Measurements from ENCODE around the gene MARCO.

Gene MARCO

GRCh38 chr2:118932949-118933348, 9.0 kb upstream of the MARCO start:
- H3K27ac ChIP-seq: no peak overlapping the region
- H3K27me3 ChIP-seq (ENCODE audit: insufficient read depth, low read depth): no peaks in the 10 kb centered on the region
- TF ChIP-seq, protein P1, sequence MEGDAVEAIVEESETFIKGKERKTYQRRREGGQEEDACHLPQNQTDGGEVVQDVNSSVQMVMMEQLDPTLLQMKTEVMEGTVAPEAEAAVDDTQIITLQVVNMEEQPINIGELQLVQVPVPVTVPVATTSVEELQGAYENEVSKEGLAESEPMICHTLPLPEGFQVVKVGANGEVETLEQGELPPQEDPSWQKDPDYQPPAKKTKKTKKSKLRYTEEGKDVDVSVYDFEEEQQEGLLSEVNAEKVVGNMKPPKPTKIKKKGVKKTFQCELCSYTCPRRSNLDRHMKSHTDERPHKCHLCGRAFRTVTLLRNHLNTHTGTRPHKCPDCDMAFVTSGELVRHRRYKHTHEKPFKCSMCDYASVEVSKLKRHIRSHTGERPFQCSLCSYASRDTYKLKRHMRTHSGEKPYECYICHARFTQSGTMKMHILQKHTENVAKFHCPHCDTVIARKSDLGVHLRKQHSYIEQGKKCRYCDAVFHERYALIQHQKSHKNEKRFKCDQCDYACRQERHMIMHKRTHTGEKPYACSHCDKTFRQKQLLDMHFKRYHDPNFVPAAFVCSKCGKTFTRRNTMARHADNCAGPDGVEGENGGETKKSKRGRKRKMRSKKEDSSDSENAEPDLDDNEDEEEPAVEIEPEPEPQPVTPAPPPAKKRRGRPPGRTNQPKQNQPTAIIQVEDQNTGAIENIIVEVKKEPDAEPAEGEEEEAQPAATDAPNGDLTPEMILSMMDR (conservative IDR thresholded peaks at IDR 0.05; ENCODE audit: low read depth, low read length): no peak

DNA sequence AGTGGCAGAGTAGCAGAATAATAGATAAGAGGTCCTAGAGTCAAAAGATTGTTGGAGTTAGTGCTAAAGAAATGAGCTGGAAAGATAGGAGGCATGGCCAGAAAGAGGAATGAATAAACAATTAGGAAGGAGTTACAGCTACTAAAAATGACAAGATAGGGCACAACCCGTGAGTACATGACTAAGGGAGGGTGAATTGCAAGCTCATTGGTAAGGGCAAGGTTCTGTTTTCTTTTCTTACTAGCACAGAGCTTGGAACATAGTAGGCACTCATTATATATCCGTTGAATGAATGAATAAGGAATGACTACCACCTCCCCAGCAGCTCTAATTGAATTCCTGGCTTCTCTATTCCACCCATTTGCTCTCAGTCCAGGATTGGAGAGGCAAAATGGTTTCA, 5.7 kb upstream of the MARCO start:
- H3K4me2 ChIP-seq: no peak overlapping the region
- H4K20me1 ChIP-seq (ENCODE audit: insufficient read depth): no peaks in the 10 kb centered on the region
- H3K36me3 ChIP-seq (ENCODE audit: insufficient read depth): no peaks in the 10 kb centered on the region
- no peaks in the 10 kb centered on the region for H3K4me1 ChIP-seq (ENCODE audit: low read depth, poor library complexity, severe bottlenecking)
- H3K9ac ChIP-seq: no peak overlapping the region
- no peak overlapping the region for H3K27ac ChIP-seq
- no peaks in the 10 kb centered on the region for H3K27me3 ChIP-seq (ENCODE audit: insufficient read depth, low read depth)
- H3K79me2 ChIP-seq (ENCODE audit: insufficient read depth, low read depth): no peaks in the 10 kb centered on the region
- TF ChIP-seq, protein P1 (conservative IDR thresholded peaks at IDR 0.05; ENCODE audit: low read depth, low read length): no peak
- H3K4me3 ChIP-seq (IDR thresholded peaks at IDR 0.05; ENCODE audit: insufficient read depth, low read depth, low read length): no peak overlapping the region
- no peak overlapping the region for H2AFZ ChIP-seq (ENCODE audit: low read depth)

More at GRCh38 chr2:118932949-118933348, 9.0 kb upstream of the MARCO start:
- Histone ChIP-seq H3K36me3 (ENCODE audit: insufficient read depth) (no peaks in the 10 kb centered on the region), H3K4me1 (ENCODE audit: low read depth, poor library complexity, severe bottlenecking) (no peaks in the 10 kb centered on the region), H2AFZ (ENCODE audit: low read depth) (no peak overlapping the region), H3K4me3 (IDR thresholded peaks at IDR 0.05; ENCODE audit: insufficient read depth, low read depth, low read length) (no peak overlapping the region), H3K4me2 (no peak overlapping the region), H4K20me1 (ENCODE audit: insufficient read depth) (no peaks in the 10 kb centered on the region), H3K9ac (no peak overlapping the region), H3K79me2 (ENCODE audit: insufficient read depth, low read depth) (no peaks in the 10 kb centered on the region)

DNA sequence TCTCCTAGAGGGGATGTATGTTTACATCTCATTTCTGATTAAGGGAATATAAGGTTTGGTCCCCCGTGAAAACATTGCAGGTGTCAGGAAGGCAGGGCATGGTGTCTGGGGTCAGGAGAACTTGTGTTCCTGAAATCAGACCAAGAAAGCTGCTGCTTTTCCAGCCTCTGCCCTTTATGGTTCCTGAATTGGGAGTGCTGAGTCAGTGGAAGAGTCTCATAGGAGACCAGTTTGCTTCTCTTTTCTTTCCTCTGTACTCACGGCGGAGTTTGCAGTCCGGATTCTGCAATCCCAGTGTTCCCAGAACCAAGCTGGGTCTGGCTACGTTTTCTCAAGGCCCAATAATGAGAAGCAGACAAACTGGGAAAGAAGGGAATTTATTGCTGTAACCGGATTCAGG, 5.1 kb upstream of the MARCO start:
- Histone ChIP-seq H3K4me3 (IDR thresholded peaks at IDR 0.05; ENCODE audit: insufficient read depth, low read depth, low read length) (no peak overlapping the region), H3K27me3 (ENCODE audit: insufficient read depth, low read depth) (no peaks in the 10 kb centered on the region), H3K27ac (no peak overlapping the region), H3K9ac (no peak overlapping the region), H3K4me2 (no peak overlapping the region), H3K4me1 (ENCODE audit: low read depth, poor library complexity, severe bottlenecking) (no peaks in the 10 kb centered on the region), H3K36me3 (ENCODE audit: insufficient read depth) (no peaks in the 10 kb centered on the region), H4K20me1 (ENCODE audit: insufficient read depth) (no peaks in the 10 kb centered on the region), H3K79me2 (ENCODE audit: insufficient read depth, low read depth) (no peaks in the 10 kb centered on the region), H2AFZ (ENCODE audit: low read depth) (no peak overlapping the region)
- TF ChIP-seq, protein P1 (conservative IDR thresholded peaks at IDR 0.05; ENCODE audit: low read depth, low read length): no peak

DNA sequence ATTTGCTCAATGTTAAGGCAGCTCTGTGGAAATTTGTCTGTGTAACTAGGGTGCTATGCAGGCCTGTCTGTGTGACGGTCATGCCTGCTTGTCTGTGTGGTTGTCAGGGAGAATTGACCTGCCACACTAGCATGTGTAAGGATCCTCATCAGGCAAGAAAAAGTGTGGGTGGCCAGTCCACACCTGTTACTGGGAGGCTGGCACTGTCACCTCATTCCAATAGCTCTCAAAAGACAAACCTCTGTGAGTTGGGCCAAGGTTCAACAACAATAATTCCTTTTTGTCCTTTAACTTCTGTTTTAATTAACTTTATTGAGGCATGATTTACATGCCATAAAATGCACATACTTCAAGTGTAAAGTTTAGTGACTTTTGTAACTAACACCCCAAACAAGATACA, 4.2 kb upstream of the MARCO start:
- Histone ChIP-seq H3K36me3 (ENCODE audit: insufficient read depth) (no peaks in the 10 kb centered on the region), H2AFZ (ENCODE audit: low read depth) (no peak overlapping the region), H3K27me3 (ENCODE audit: insufficient read depth, low read depth) (no peaks in the 10 kb centered on the region), H3K79me2 (ENCODE audit: insufficient read depth, low read depth) (no peaks in the 10 kb centered on the region), H3K27ac (no peak overlapping the region), H3K4me2 (no peak overlapping the region), H3K4me3 (IDR thresholded peaks at IDR 0.05; ENCODE audit: insufficient read depth, low read depth, low read length) (no peak overlapping the region), H3K4me1 (ENCODE audit: low read depth, poor library complexity, severe bottlenecking) (no peaks in the 10 kb centered on the region), H3K9ac (no peak overlapping the region), H4K20me1 (ENCODE audit: insufficient read depth) (no peaks in the 10 kb centered on the region)
- TF ChIP-seq, protein P1 (conservative IDR thresholded peaks at IDR 0.05; ENCODE audit: low read depth, low read length): no peak

Measured in KMS-11 (cell line).